Neural cell (in vitro differentiated cells): Measurements from ENCODE around the gene NHSL2. TPM values are rescaled to one million over a fixed set of nuclear protein-coding genes. Genes with fewer than 3 reads are reported as not detected.

Source experiments
- H2AFZ ChIP-seq: fragments of 200-600, 300-800 bp; sonication (generic), shearing (Covaris generic); 2 replicates; pipeline ENCODE4 v1.6.0; 2014; ENCODE audit warnings: low read depth, mild to moderate bottlenecking, antibody characterized with exemption, low read length, moderate library complexity
- H3F3A ChIP-seq: fragments of 200-600 bp; shearing (Covaris generic); 2 replicates; pipeline ENCODE4 v1.6.1; 2016; ENCODE audit warnings: mild to moderate bottlenecking, moderate library complexity, mixed read lengths, antibody characterized with exemption, low read length; ENCODE audit not compliant: insufficient read depth, poor library complexity, severe bottlenecking
- H3K27ac ChIP-seq: fragments of 200-600, 300-800 bp; sonication (generic), shearing (Covaris generic); 2 replicates; pipeline ENCODE4 v1.5.1; 2014; ENCODE audit warnings: mild to moderate bottlenecking, low read length, moderate library complexity
- H3K27me3 ChIP-seq: fragments of 300-800, 200-600 bp; sonication (generic), shearing (Covaris generic); 2 replicates; pipeline ENCODE4 v1.6.0; 2014; ENCODE audit warnings: mild to moderate bottlenecking, low read depth, low read length, moderate library complexity; ENCODE audit not compliant: insufficient read depth
- H3K36me3 ChIP-seq: fragments of 300-800, 200-600 bp; sonication (generic), shearing (Covaris generic); 2 replicates; pipeline ENCODE4 v1.5.1; 2014; ENCODE audit warnings: mild to moderate bottlenecking, antibody characterized with exemption, low read length, moderate library complexity; ENCODE audit not compliant: insufficient read depth
- H3K4me2 ChIP-seq: fragments of 300-800, 200-600 bp; sonication (generic), shearing (Covaris generic); 2 replicates; pipeline ENCODE4 v1.6.0; 2014; ENCODE audit warnings: mild to moderate bottlenecking, low read length
- H3K4me3 ChIP-seq: fragments of 300-800, 200-600 bp; sonication (generic), shearing (Covaris generic); 2 replicates; pipeline ENCODE4 v1.5.1; 2014; ENCODE audit warnings: mild to moderate bottlenecking, low read length, moderate library complexity
- H3K79me2 ChIP-seq: fragments of 200-600 bp; shearing (Covaris generic); replicated peaks from 2 replicates; pipeline ENCODE4 v1.6.0; 2014; ENCODE audit warnings: mild to moderate bottlenecking, low read length, moderate library complexity; ENCODE audit not compliant: insufficient read depth
- H3K9ac ChIP-seq: fragments of 300-800, 200-600 bp; sonication (generic), shearing (Covaris generic); 2 replicates; pipeline ENCODE4 v1.6.1; 2016; ENCODE audit warnings: mild to moderate bottlenecking, low read length, mixed read lengths
- H3K9me2 ChIP-seq: fragments of 200-600 bp; shearing (Covaris generic); 2 replicates; pipeline ENCODE4 v1.6.1; 2016; ENCODE audit warnings: mild to moderate bottlenecking, low read length, mixed read lengths; ENCODE audit not compliant: insufficient read depth
- H3K9me3 ChIP-seq: fragments of 200-600, 300-800 bp; sonication (generic), shearing (Covaris generic); 2 replicates; pipeline ENCODE4 v1.6.1; 2016; ENCODE audit warnings: mild to moderate bottlenecking, mixed run types, low read length, moderate library complexity, mixed read lengths
- H4K20me1 ChIP-seq: fragments of 200-600 bp; shearing (Covaris generic); 2 replicates; pipeline ENCODE4 v1.6.1; 2016; ENCODE audit warnings: mild to moderate bottlenecking, mixed run types; ENCODE audit not compliant: insufficient read depth
- EP300 ChIP-seq: fragments of 450-650 bp; conservative IDR thresholded peaks from 2 replicates; pipeline ENCODE4 v1.6.1; 2014; ENCODE audit warnings: antibody characterized with exemption, mild to moderate bottlenecking, moderate library complexity; ENCODE audit not compliant: poor library complexity, severe bottlenecking
- EZH2 ChIP-seq: fragments of 200-600, 300-800 bp; shearing (Covaris generic), sonication (generic); IDR thresholded peaks from 2 replicates; pipeline ENCODE4 v1.6.1; 2014; ENCODE audit warnings: antibody characterized with exemption, low read length, borderline replicate concordance, mild to moderate bottlenecking; ENCODE audit not compliant: insufficient read depth, poor library complexity, severe bottlenecking
- MXI1 ChIP-seq: fragments of 450-650 bp; conservative IDR thresholded peaks from 2 replicates; pipeline ENCODE4 v1.6.1; 2014; ENCODE audit warnings: antibody characterized with exemption, mild to moderate bottlenecking; ENCODE audit not compliant: poor library complexity, severe bottlenecking
- POLR2AphosphoS5 ChIP-seq: IDR thresholded peaks from 2 replicates; pipeline ENCODE4 v1.6.1; 2012
- RAD21 ChIP-seq: fragments of 450-650 bp; conservative IDR thresholded peaks from 2 replicates; pipeline ENCODE4 v1.6.1; 2014; ENCODE audit warnings: antibody characterized with exemption, mild to moderate bottlenecking, moderate library complexity
- REST ChIP-seq: IDR thresholded peaks from 2 replicates; pipeline ENCODE4 v1.6.1; 2012; ENCODE audit warnings: borderline replicate concordance
- SMC3 ChIP-seq: fragments of 450-650 bp; conservative IDR thresholded peaks from 2 replicates; pipeline ENCODE4 v1.6.1; 2014; ENCODE audit warnings: antibody characterized with exemption, mild to moderate bottlenecking, moderate library complexity; ENCODE audit not compliant: poor library complexity
- TAF1 ChIP-seq: IDR thresholded peaks from 2 replicates; pipeline ENCODE4 v1.6.1; 2012; ENCODE audit warnings: low read depth
- polyA plus RNA-seq: library from polyadenylated mRNA; depleted of rRNA; stranded (reverse); fragments of >200 nt; gene quantifications from 2 replicates; pipeline ENCODE4 v1.2.3, GENCODE V29; 2014
- TF ChIP-seq, protein P1 (sequence below): fragments of 450-650 bp; IDR thresholded peaks from 2 replicates; pipeline ENCODE4 v1.5.1; 2014; ENCODE audit warnings: antibody characterized with exemption, mild to moderate bottlenecking, moderate library complexity; ENCODE audit not compliant: poor library complexity, severe bottlenecking

NHSL2 gene
- polyA plus RNA-seq, 1 donor from 2014 or later, result 0.87 TPM

DNA sequence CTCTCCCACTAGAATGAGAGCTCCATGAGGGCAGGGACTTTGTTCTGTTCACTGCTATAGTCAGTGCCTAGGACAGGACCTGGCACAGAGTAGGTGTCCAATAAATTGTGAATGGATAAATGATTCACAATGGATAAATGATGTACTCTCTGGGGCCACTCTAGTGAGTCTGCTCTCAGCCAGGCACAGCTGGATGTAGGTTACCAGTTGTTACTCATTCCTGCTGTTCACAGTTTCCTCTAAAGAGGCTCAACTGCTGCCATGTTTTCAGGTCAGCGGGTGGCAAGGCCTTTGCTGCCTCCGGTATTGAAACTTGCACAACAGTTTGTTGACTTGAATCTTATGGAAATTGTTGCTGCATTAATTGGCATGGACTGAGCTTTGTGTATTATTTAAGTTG is 99.1 kb downstream of the NHSL2 start:
- Histone ChIP-seq H3F3A (no peaks in the 10 kb centered on the region), H3K36me3 (no peaks in the 10 kb centered on the region), H3K4me3 (no peak overlapping the region)

GRCh38 chrX:72011734-72012133 is 101.1 kb downstream of the NHSL2 start:
- Histone ChIP-seq H3K9me3 (no peaks in the 10 kb centered on the region), H4K20me1 (no peaks in the 10 kb centered on the region), H2AFZ (no peak overlapping the region), H3K27me3 (no peaks in the 10 kb centered on the region), H3K79me2 (no peaks in the 10 kb centered on the region), H3K4me2 (no peak overlapping the region), H3K4me3 (no peak overlapping the region), H3K27ac (no peak overlapping the region), H3K9ac (no peak overlapping the region), H3K36me3 (no peaks in the 10 kb centered on the region), H3K9me2 (no peaks in the 10 kb centered on the region), H3F3A (no peaks in the 10 kb centered on the region)
- no peak for TF ChIP-seq POLR2AphosphoS5
- no peak for TF ChIP-seq EP300
- no peak for TF ChIP-seq SMC3

More for the DNA sequence above, 99.1 kb downstream of the NHSL2 start:
- Histone ChIP-seq H4K20me1 (no peaks in the 10 kb centered on the region), H3K9me3 (no peaks in the 10 kb centered on the region), H2AFZ (no peak overlapping the region), H3K79me2 (no peaks in the 10 kb centered on the region), H3K27ac (no peak overlapping the region), H3K27me3 (no peaks in the 10 kb centered on the region), H3K9ac (no peak overlapping the region), H3K9me2 (no peaks in the 10 kb centered on the region), H3K4me2 (no peak overlapping the region)
- TF ChIP-seq SMC3, result no peak
- TF ChIP-seq RAD21, result no peak
- TF ChIP-seq TAF1, result no peak
- TF ChIP-seq, protein P1, sequence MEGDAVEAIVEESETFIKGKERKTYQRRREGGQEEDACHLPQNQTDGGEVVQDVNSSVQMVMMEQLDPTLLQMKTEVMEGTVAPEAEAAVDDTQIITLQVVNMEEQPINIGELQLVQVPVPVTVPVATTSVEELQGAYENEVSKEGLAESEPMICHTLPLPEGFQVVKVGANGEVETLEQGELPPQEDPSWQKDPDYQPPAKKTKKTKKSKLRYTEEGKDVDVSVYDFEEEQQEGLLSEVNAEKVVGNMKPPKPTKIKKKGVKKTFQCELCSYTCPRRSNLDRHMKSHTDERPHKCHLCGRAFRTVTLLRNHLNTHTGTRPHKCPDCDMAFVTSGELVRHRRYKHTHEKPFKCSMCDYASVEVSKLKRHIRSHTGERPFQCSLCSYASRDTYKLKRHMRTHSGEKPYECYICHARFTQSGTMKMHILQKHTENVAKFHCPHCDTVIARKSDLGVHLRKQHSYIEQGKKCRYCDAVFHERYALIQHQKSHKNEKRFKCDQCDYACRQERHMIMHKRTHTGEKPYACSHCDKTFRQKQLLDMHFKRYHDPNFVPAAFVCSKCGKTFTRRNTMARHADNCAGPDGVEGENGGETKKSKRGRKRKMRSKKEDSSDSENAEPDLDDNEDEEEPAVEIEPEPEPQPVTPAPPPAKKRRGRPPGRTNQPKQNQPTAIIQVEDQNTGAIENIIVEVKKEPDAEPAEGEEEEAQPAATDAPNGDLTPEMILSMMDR, result no peak
- no peak for TF ChIP-seq EZH2
- no peak for TF ChIP-seq EP300
- no peak for TF ChIP-seq MXI1
- TF ChIP-seq REST, result no peak
- TF ChIP-seq POLR2AphosphoS5, result no peak

DNA sequence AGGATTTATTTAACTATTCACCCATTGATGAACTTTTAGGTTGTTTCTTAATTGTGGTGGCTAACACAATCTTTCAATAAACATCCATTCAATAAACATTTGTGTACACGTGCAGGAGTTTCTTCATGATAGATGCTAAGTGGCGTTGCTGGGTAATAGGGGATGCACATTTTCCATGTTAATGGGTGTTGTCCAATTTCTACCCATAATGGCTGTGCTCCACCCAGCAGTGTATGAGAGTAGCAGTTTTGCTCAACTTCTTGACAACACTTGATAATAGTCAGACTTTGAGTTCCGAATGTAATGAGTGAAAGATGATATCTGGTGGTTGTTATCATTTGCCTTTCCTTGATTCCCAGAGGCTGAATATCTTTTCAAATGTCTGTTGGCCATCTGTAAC is 104.7 kb downstream of the NHSL2 start:
- H3K4me3 ChIP-seq, result no peak overlapping the region
- no peak overlapping the region for H3K9ac ChIP-seq
- no peaks in the 10 kb centered on the region for H3F3A ChIP-seq
- H3K79me2 ChIP-seq, result no peaks in the 10 kb centered on the region
- H3K9me3 ChIP-seq, result no peaks in the 10 kb centered on the region
- no peak overlapping the region for H2AFZ ChIP-seq
- no peaks in the 10 kb centered on the region for H3K27me3 ChIP-seq
- no peaks in the 10 kb centered on the region for H3K36me3 ChIP-seq
- no peak overlapping the region for H3K4me2 ChIP-seq
- H3K9me2 ChIP-seq, result no peaks in the 10 kb centered on the region
- TF ChIP-seq EP300 (no peak), MXI1 (no peak), EZH2 (no peak), SMC3 (no peak), POLR2AphosphoS5 (no peak), RAD21 (no peak), REST (no peak), TAF1 (no peak)
- TF ChIP-seq, protein P1, result no peak
- no peak overlapping the region for H3K27ac ChIP-seq
- H4K20me1 ChIP-seq, result no peaks in the 10 kb centered on the region
